ENCODE results near the gene TGFBR1.

Gene TGFBR1

GRCh38 chr9:99107421-99107820 is 2.5 kb downstream of the TGFBR1 start:
- DNase-seq (ENCODE audit: low spot score) = no peak

- no peak for DNase-seq (ENCODE audit: low spot score)
Measured at GRCh38 chr9:99108131-99108530, 3.2 kb downstream of the TGFBR1 start.

GRCh38 chr9:99109522-99109921 is 4.6 kb downstream of the TGFBR1 start:
- no peak for DNase-seq (ENCODE audit: low spot score)

GRCh38 chr9:99112750-99113413 is 8.0 kb downstream of the TGFBR1 start:
- no peak for DNase-seq (ENCODE audit: low spot score)

GRCh38 chr9:99113414-99114048 is 8.6 kb downstream of the TGFBR1 start:
- no peak for DNase-seq (ENCODE audit: low spot score)

- DNase-seq (ENCODE audit: low spot score) = no peak
Measured at GRCh38 chr9:99114049-99114440, 9.1 kb downstream of the TGFBR1 start.

- no peak for DNase-seq (ENCODE audit: low spot score)
Measured at GRCh38 chr9:99114846-99115500, 10.1 kb downstream of the TGFBR1 start.

- no peak for DNase-seq (ENCODE audit: low spot score)
Measured at GRCh38 chr9:99116003-99116411, 11.1 kb downstream of the TGFBR1 start.

- DNase-seq (ENCODE audit: low spot score) = no peak
Measured at GRCh38 chr9:99118782-99119466, 14.0 kb downstream of the TGFBR1 start.

- DNase-seq (ENCODE audit: low spot score) = no peak
Measured at GRCh38 chr9:99119976-99120655, 15.2 kb downstream of the TGFBR1 start.

GRCh38 chr9:99121604-99122003 is 16.7 kb downstream of the TGFBR1 start:
- DNase-seq (ENCODE audit: low spot score) = no peak

- no peak for DNase-seq (ENCODE audit: low spot score)
Measured at GRCh38 chr9:99124534-99125255, 19.8 kb downstream of the TGFBR1 start.

- no peak for DNase-seq (ENCODE audit: low spot score)
Measured at GRCh38 chr9:99125446-99125845, 20.5 kb downstream of the TGFBR1 start.

- DNase-seq (ENCODE audit: low spot score) = no peak
Measured at GRCh38 chr9:99126312-99126711, 21.4 kb downstream of the TGFBR1 start.

GRCh38 chr9:99127356-99128132 is 22.6 kb downstream of the TGFBR1 start:
- no peak for DNase-seq (ENCODE audit: low spot score)

GRCh38 chr9:99128133-99128406 is 23.2 kb downstream of the TGFBR1 start:
- no peak for DNase-seq (ENCODE audit: low spot score)

- DNase-seq (ENCODE audit: low spot score) = no peak
Measured at GRCh38 chr9:99129091-99129490, 24.2 kb downstream of the TGFBR1 start.

- no peak for DNase-seq (ENCODE audit: low spot score)
Measured at GRCh38 chr9:99130069-99130468, 25.2 kb downstream of the TGFBR1 start.

- no peak for DNase-seq (ENCODE audit: low spot score)
Measured at GRCh38 chr9:99133145-99133544, 28.2 kb downstream of the TGFBR1 start.

GRCh38 chr9:99134893-99135341 is 30.0 kb downstream of the TGFBR1 start:
- no peak for DNase-seq (ENCODE audit: low spot score)

- no peak for DNase-seq (ENCODE audit: low spot score)
Measured at GRCh38 chr9:99135456-99135855, 30.5 kb downstream of the TGFBR1 start.

Measured in hematopoietic multipotent progenitor cell treated with erythropoietin and hydrocortisone succinate and interleukin-3 and kit ligand, for 17 days (in vitro differentiated cells).